ENCODE results near the gene PODXL2.

The PODXL2 gene

GRCh38 chr3:127670761-127671522, 42.0 kb downstream of the PODXL2 start:
- DNase-seq (ENCODE audit: low read depth) = no peak
- no peak overlapping the region for H3K4me3 ChIP-seq (ENCODE audit: low read length)
- TF ChIP-seq CTCF (conservative IDR thresholded peaks at IDR 0.05; ENCODE audit: low read depth, low read length) = no peak

GRCh38 chr3:127671523-127672428, 42.8 kb downstream of the PODXL2 start:
- H3K4me3 ChIP-seq (ENCODE audit: low read length) = peak overlapping the region; percentile 53
- no peak for DNase-seq (ENCODE audit: low read depth)
- TF ChIP-seq CTCF (conservative IDR thresholded peaks at IDR 0.05; ENCODE audit: low read depth, low read length) = no peak

GRCh38 chr3:127672429-127673190, 43.6 kb downstream of the PODXL2 start, which contains the start of gene ABTB1:
Gene ABTB1 (plus strand): TSS chr3:127672952. CDS start chr3:127673026, 74 bp downstream.
- H3K4me3 ChIP-seq (ENCODE audit: low read length) = peak within 1 kb of the TSS; percentile 71
- no peak for DNase-seq (ENCODE audit: low read depth)
- TF ChIP-seq CTCF (conservative IDR thresholded peaks at IDR 0.05; ENCODE audit: low read depth, low read length) = no peak

GRCh38 chr3:127673191-127674100, 44.5 kb downstream of the PODXL2 start:
- peak overlapping the region; percentile 71 for H3K4me3 ChIP-seq (ENCODE audit: low read length)

GRCh38 chr3:127674101-127674721, 45.2 kb downstream of the PODXL2 start:
- no peak for TF ChIP-seq CTCF (conservative IDR thresholded peaks at IDR 0.05; ENCODE audit: low read depth, low read length)
- no peak overlapping the region for H3K4me3 ChIP-seq (ENCODE audit: low read length)
- no peak for DNase-seq (ENCODE audit: low read depth)

More at GRCh38 chr3:127673191-127674100, 44.5 kb downstream of the PODXL2 start:
- no peak for TF ChIP-seq CTCF (conservative IDR thresholded peaks at IDR 0.05; ENCODE audit: low read depth, low read length)
- DNase-seq (ENCODE audit: low read depth) = no peak
